GM19240 (cell line): Measurements from ENCODE around the gene GTF3C6.
"Not testable (repeated sequence)": the region's sequence is repeated elsewhere in the genome, so short reads cannot be mapped to it uniquely, and the experiment has no call there.

Experiments used
- DNase-seq: peaks from one replicate; pipeline ENCODE4 v3.0.0; 2011; ENCODE audit warnings: low spot score; ENCODE audit not compliant: insufficient read length

The GTF3C6 gene

DNA sequence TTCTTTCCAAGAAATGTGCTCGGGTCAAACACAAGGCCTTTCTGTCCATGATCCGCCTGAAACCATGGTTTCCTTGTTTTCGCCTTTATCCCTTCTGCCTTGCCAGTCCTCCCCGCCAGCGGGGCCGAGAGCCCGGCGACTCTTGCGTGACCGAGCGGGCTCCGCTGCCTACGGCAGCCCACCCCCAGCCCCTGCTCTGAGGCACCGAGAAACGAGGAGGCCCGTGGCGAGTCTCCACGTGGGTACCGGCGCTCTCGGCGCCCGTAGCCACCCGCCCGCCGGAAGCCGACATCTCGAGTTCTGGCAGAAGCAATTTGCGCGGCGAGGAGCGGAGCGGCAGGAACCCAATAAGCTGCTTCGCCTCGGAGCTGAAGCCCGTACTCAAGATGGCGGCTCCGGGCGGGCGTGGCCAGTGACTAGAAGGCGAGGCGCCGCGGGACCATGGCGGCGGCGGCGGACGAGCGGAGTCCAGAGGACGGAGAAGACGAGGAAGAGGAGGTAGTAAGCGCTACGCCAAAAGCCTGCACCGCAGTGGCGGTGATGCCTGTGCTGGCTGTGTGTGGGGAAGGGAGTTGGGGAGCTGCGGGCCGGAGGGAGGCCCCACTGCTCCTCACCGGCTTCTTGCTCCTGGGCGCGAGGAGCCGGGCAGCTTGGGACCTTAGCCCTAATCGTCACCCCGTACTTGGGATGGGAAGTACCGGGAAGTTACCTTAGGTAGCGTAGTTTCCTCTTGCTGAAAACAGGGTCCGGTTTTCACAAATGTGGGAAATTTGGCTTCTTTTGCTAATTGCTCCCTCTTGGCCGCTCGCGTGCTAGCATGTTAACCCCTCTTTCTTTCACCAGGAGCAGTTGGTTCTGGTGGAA, at the start of gene GTF3C6:
TSS of gene GTF3C6 (plus strand) at position 378 of the 864 bp plus-strand sequence. CDS start at position 442, 64 bp downstream.
- peak; percentile 57 for DNase-seq

DNA sequence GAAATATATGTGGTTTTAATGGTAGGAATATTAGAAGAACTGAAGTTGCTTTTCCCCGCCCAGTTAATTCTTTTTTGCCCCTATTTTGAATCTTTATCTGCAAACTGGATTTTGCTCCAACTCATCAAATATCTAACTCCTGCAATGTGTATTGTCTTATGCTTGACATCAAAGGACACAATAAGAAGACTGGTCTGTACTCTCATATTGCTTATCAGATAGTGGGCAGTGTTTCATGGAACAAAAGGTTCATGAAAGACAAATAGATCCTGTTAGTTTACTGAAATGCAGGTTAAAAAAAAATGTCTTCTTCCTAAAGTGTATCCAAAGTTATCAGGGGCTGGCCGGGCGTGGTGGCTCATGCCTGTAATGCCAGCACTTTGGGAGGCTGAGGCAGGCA, 27.7 kb upstream of the GTF3C6 start:
- DNase-seq = no peak

GRCh38 chr6:110933912-110934311, 24.6 kb upstream of the GTF3C6 start:
- DNase-seq = no peak

GRCh38 chr6:110934381-110934898, 24.1 kb upstream of the GTF3C6 start:
- no peak for DNase-seq

- no peak for DNase-seq
Measured at GRCh38 chr6:110935171-110935570, 23.3 kb upstream of the GTF3C6 start.

- no peak for DNase-seq
Measured at GRCh38 chr6:110938171-110938570, 20.3 kb upstream of the GTF3C6 start.

DNA sequence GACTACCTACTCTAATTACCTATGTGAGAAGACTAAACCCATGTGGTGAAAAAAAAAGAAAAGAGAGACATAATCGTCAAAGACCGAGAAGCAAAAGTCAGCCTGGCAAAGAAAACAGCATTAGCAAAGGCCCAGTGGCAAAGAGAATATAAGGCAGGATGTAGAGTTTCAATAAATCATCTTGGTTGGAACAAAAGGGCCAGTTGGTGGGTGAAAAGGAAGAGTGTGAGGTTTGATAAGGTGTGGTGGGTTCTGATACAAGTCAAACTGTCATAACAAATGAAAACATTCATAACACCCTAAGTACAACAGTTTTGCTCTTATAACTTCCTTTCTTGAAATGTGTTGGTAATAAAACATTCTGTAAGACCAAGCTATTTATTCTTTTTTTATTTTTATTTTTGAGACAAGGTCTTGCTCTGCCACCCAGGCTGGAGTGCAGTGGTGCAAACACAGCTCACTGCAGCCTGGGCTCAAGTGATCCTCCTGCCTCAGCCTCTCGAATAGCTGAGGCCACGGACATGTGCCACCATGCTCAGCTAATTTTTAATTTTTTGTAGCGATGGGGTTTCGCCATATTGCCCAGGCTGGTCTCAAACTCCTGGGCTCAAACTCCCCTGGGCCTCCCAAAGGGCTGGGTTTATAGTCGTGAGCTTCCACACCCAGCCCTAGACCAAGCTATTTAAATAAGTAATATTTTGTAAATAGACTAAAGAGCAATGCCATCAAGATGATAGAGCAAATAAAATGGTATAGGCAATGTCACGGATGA, 18.9 kb upstream of the GTF3C6 start:
- no peak for DNase-seq

- peak; percentile 52 for DNase-seq
Measured at GRCh38 chr6:110944681-110945151, 13.8 kb upstream of the GTF3C6 start.

GRCh38 chr6:110946498-110946897, 12.0 kb upstream of the GTF3C6 start:
- DNase-seq = no peak

DNA sequence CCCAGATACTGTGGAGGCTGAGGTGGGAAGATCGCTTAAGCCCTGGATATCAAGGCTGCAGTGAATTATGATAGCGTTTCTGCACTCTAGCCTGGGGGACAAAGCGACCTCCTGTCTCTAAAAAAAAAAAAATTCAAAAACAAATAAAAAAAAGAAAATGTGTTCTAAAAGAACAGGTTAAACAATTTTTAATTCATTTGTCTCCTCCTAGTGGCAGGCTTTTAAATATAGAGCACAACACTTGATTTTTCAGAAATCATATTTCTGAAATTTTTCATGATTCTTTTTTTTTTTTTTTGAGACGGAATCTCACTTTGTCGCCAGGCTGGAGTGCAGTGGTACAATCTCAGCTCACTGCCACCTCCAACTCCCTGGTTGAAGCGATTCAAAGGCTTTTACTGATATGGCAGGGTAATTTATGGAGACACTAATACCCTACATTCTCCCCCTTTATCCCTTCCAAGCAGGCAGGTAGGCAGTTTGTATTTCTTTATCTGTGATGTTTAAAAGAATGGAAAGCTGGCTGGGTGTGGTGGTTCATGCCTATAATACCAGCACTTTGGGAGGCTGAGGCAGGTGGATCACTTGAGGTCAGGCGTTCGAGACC, 8.7 kb upstream of the GTF3C6 start:
- DNase-seq = no peak

- no peak for DNase-seq
Measured at GRCh38 chr6:110950440-110950839, 8.1 kb upstream of the GTF3C6 start.

DNA sequence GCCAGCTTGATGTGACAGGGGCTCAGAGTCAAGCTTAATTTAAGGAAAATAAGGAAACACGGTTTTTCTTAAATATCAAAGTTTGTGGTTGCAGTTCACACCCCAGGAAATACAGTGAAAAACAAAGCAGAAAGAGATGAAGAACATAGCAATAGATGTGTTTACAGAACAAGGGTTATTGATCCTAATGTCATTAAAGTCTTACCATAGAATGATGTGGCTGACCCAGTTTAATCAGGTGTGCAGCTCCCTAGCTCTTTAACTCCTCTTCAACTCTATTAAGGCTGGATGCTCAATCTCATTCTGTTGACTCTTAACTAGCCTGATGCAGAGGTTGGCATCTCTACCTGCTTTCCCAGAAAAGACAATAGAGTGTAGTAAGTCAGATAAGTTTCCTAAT, 7.5 kb upstream of the GTF3C6 start:
- no peak for DNase-seq

DNA sequence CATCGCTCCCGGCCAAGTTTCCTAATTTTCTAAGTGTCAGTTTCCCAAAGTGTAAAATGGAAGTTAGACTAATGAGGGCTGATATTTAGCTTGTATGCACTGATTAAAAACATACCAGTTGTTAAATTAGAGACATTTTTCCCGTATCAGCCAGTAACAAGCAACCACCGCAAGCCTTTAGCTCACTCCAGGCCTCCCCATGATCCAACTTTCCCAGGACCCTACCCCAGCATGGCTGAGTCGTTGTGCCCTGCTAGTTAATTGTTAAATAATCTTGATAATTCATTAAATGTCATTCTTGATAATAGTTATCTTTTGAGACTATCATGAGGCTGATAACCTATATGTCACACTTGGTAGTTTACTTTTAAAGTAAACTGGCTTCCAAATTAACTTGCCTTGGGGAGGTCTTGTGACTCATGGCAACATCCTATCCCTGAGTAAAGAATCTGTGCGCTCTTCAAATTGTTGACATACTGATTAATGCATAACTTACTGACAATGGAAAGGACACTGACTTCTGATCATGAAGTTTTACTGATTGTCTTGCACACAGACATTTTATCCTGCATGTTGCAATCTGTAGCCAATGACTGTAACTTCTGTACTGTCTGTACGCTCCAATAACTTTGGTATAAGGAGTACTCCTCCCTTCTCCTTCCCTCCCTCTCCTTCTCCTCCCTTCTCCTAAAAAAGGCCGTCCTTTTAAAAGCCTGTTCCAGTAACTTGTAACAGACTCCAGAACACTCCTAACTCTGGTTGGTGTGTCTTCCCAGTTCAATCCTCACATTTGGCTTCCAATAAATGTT, 6.3 kb upstream of the GTF3C6 start:
- DNase-seq = no peak

DNA sequence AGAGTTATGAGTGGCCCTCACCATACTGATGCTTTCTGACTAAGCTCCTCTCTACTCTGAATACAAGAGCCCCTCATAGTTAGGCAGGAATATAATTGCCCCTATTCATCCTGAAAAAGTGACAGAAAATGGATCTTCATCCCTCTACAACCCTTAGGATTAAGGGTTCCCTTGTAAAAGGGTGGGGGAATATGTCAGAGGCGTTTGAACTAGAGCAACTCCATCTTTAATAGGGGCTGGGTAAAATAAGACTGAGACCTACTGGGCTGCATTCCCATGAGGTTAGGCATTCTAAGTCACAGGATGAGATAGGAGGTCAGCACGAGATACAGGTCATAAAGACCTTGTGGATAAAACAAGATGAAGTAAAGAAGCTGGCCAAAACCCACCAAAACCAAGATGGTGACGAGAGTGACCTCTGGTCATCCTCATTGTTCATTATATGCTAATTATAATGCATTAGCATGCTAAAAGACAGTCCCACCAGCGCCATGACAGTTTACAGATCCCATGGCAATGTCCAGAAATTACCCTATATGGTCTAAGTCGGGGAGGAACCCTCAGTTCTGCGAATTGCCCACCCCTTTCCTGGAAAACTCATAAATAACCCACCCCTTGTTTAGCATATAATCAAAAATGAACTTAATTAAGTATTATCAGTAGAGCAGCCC, 4.7 kb upstream of the GTF3C6 start:
- no peak for DNase-seq

GRCh38 chr6:110960014-110960390, 1.5 kb downstream of the GTF3C6 start:
- DNase-seq = no peak

GRCh38 chr6:110962636-110963035, 4.1 kb downstream of the GTF3C6 start:
- not testable (repeated sequence) for DNase-seq

DNA sequence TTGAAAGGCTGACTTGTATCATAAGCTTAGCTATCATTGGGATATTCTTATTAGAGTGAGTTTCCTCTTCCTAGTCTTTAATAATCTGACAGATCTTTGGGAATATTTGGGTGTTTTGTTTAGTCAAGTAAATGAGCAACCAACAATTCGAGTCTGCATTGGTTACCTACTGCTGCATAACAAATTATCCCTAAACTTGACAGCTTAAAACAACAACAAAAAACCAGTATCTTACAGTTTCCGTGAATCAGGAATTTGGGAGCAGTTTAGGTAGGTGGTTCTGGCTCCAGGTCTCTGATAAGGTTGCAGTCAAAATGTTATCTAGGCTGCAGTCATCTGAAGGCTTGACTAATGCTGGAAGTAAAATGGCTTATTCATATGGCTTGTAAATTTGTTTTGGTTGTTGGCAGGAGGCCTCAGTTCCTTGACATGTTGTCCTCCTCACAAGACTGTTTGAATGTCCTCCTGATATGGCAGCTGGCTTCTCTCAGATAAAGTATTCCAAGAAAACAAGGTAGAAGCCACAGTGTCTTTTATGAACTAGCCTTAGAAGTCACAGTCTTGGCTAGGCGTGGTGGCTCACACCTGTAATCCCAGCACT, 7.2 kb downstream of the GTF3C6 start:
- no peak for DNase-seq

GRCh38 chr6:110968661-110969060, 10.2 kb downstream of the GTF3C6 start:
- DNase-seq = not testable (repeated sequence)

DNA sequence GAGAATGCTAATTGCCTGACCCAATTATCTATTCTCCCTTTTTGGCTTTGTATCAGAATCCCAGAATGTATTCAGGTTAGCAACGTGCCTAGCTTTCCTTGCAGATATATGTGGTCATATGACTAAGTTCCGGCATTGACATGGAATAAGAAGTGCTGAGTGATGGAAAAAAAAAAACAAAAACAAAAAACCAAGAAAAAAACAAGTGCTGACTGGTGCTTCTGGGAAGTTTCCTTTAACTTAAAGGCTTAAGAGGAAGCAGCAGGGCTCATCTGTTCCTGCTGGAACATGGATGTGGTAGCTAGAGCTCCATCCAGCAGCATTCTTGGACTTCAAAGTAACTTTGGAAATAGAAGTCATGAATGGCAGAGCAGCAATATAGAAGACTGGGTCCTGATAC, 13.0 kb downstream of the GTF3C6 start:
- no peak for DNase-seq

- DNase-seq = no peak
Measured at GRCh38 chr6:110976575-110976974, 18.1 kb downstream of the GTF3C6 start.
